Measurements from ENCODE around the gene SERTAD3. TPM values are rescaled to one million over a fixed set of nuclear protein-coding genes. Genes with fewer than 3 reads are reported as not detected.

Gene SERTAD3
- polyA plus RNA-seq, 1 of the 3 experiments (the other 2 are of a cell fraction): 11.3 TPM

DNA sequence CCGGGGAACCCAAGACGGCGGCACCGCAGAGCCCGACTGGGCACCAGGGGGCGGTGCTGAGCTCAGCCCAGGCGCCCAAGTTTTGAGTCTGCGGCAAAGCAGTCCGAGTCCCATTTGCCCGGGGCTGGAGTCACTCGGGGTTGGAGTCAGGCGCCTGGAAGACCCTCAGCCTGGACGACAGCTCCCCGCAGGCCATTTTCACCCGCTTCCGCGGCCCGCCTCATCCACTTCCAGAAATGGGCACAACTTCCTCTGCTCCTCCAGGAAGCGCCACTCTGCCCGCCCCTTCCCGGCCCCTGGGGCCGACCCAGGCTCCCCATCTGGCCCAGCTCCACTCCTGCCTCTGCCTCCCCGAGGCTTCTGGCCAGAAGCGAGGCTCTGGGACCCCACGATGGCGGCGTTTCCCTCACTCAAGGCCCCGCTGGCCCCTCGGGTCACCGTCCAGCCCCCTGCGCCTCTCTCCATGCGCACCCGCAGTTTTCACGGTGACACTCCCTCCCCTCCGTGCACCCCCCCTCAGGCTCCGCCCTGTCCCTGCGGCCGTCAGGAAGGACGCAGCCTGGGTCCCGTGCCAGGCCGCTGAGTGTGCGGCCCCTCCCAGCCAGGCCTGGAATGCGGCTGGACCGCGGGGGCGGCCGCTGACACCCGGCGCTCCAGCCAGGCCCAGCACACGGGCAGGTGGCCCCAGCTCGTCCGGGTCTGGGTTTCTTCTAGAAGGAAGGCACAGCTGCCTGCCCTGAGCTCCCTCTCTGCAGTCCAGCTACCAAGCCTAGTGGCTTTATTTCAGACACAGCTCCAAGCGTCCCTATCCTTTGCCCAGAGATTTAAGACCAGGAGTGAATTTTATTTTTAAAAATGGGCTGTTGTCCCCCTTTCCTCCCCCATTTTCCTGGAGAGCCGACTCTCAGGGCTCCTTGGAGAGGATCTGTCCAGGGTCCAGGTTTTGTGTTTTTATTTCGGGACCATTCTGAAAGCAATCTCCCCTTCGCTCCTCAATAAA is 23.1 kb downstream of the SERTAD3 start (continued):
- TF ChIP-seq CTCF (IDR thresholded peaks at IDR 0.05) (peak; percentile 97), EZH2phosphoT487 (IDR thresholded peaks at IDR 0.05; ENCODE audit: borderline replicate concordance, low read depth) (no peak), GATA2 (CRISPR knock-in tag; IDR thresholded peaks at IDR 0.05) (no peak), SMC3 (IDR thresholded peaks at IDR 0.05; ENCODE audit: low read depth, low read length) (peak; percentile 71), MXI1 (IDR thresholded peaks at IDR 0.05; ENCODE audit: low read depth, low read length) (peak; percentile 72; the same call in 1 of the 2 replicates), NFIC (IDR thresholded peaks at IDR 0.05; ENCODE audit: borderline replicate concordance) (peak; percentile 64), TAF1 (IDR thresholded peaks at IDR 0.05; ENCODE audit: borderline replicate concordance, low read depth, low read length) (peak; percentile 45), GABPA (IDR thresholded peaks at IDR 0.05; ENCODE audit: low read depth) (peak; percentile 48; the same call in 1 of the 2 replicates), SIN3A (IDR thresholded peaks at IDR 0.05; ENCODE audit: borderline replicate concordance, low read depth, low read length) (peak; percentile 75; the same call in 1 of the 2 replicates), POLR2AphosphoS5 (IDR thresholded peaks at IDR 0.05; ENCODE audit: low read depth, low read length) (no peak; the same call in 1 of the 2 replicates), NRF1 (IDR thresholded peaks at IDR 0.05; ENCODE audit: low read depth, low read length) (peak; percentile 58), RXRA (IDR thresholded peaks at IDR 0.05; ENCODE audit: borderline replicate concordance, low read depth) (no peak), YY1 (IDR thresholded peaks at IDR 0.05; ENCODE audit: low read depth) (no peak), ELF1 (IDR thresholded peaks at IDR 0.05) (peak; percentile 79), CHD2 (IDR thresholded peaks at IDR 0.05; ENCODE audit: low read length, partially characterized antibody) (peak; percentile 42), RAD21 (IDR thresholded peaks at IDR 0.05; ENCODE audit: low read length) (peak; percentile 59)
- TF ChIP-seq, protein P1, sequence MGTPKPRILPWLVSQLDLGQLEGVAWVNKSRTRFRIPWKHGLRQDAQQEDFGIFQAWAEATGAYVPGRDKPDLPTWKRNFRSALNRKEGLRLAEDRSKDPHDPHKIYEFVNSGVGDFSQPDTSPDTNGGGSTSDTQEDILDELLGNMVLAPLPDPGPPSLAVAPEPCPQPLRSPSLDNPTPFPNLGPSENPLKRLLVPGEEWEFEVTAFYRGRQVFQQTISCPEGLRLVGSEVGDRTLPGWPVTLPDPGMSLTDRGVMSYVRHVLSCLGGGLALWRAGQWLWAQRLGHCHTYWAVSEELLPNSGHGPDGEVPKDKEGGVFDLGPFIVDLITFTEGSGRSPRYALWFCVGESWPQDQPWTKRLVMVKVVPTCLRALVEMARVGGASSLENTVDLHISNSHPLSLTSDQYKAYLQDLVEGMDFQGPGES (IDR thresholded peaks at IDR 0.05; ENCODE audit: low read depth, low read length): no peak

- Histone ChIP-seq H3K4me2 (peak overlapping the region; percentile 87), H3K36me3 (replicated peaks in 1 of 2; ENCODE audit: control insufficient read depth in 1 of 2, insufficient read depth in 2 of 2, low read length in 1 of 2) (peaks cover 7 to 15% of the 10 kb centered on the region in 2 experiments), H4K20me1 (ENCODE audit: insufficient read depth) (no peaks in the 10 kb centered on the region), H3K4me1 (ENCODE audit: control insufficient read depth in 1 of 2, insufficient read depth in 2 of 2, low read depth in 1 of 2, low read length in 1 of 2) (peaks cover 6 to 17% of the 10 kb centered on the region in 2 experiments; a peak in 3 of 4 replicates), H3K9me2 (no peaks in the 10 kb centered on the region), H3F3A (replicated peaks; ENCODE audit: insufficient read depth) (peaks cover 34% of the 10 kb centered on the region), H3K4me3 (ENCODE audit: low read depth in 2 of 2, low read length in 1 of 2) (peak overlapping the region; percentile 52 to 67), H2AFZ (ENCODE audit: low read depth) (0 out of 2 replicates have a peak overlapping the region, but pooled peaks have one; percentile 72), H3K27ac (ENCODE audit: low read depth in 2 of 2, low read length in 1 of 2) (peak overlapping the region; percentile 92 to 97), H3K79me2 (ENCODE audit: insufficient read depth) (peaks cover 36% of the 10 kb centered on the region), H3K27me3 (ENCODE audit: insufficient read depth) (no peaks in the 10 kb centered on the region), H3K9ac (peak overlapping the region; percentile 82; the same call in 1 of the 2 replicates), H3K9me3 (no peaks in the 10 kb centered on the region)
- DNase-seq: no peak
- CTCF ChIA-PET: interaction anchor here (0.6 to 2.6 kb wide), 29 partner anchors 9 to 843 kb away, joined by 3 to 27 read pairs (median 4); partner anchors contain the start of genes BLVRB, C19orf47, PLD3 and PRX
- WGBS (ENCODE audit: low lambda C conversion rate): 49% methylated on average over 14 of the region's 14 CpGs
- POLR2A ChIA-PET: interaction anchor here (0.6 to 1.9 kb wide), 7 partner anchors 9 to 115 kb away, joined by 3 to 17 read pairs (median 4); partner anchors contain the start of genes BLVRB and SERTAD3
- TF ChIP-seq RCOR1 (IDR thresholded peaks at IDR 0.05; ENCODE audit: low read length) (no peak), USF1 (IDR thresholded peaks at IDR 0.05; ENCODE audit: borderline replicate concordance, low read depth) (no peak), FOXM1 (IDR thresholded peaks at IDR 0.05; ENCODE audit: low read depth) (no peak), RAD21 (IDR thresholded peaks at IDR 0.05; ENCODE audit: low read length) (no peak), YY1 (IDR thresholded peaks at IDR 0.05; ENCODE audit: low read depth) (no peak), GATA2 (CRISPR knock-in tag; IDR thresholded peaks at IDR 0.05) (no peak), RFX5 (IDR thresholded peaks at IDR 0.05; ENCODE audit: low read length) (no peak), USF2 (IDR thresholded peaks at IDR 0.05; ENCODE audit: borderline replicate concordance, low read depth, low read length) (no peak), SMC3 (IDR thresholded peaks at IDR 0.05; ENCODE audit: low read depth, low read length) (no peak), MXI1 (IDR thresholded peaks at IDR 0.05; ENCODE audit: low read depth, low read length) (no peak), EZH2phosphoT487 (IDR thresholded peaks at IDR 0.05; ENCODE audit: borderline replicate concordance, low read depth) (no peak)
- TF ChIP-seq, protein P1 (IDR thresholded peaks at IDR 0.05; ENCODE audit: low read depth, low read length): no peak
These were observed 23.7 kb downstream of the SERTAD3 start for GRCh38 chr19:40420451-40420765.

Data from SK-N-SH (cell line).